Colon (tissue), 2 donors: ENCODE measurements around the gene ESRRG.
"Not testable (repeated sequence)": the region's sequence is repeated elsewhere in the genome, so short reads cannot be mapped to it uniquely, and the experiment has no call there.

Experiments
- FAIRE-seq: peaks from 2 replicates; lab custom pipeline; 2012; peaks lifted over from hg19 to GRCh38; lab: Jason Lieb, UNC
- donor health status: control.
- donor health status: control.

The ESRRG gene

DNA sequence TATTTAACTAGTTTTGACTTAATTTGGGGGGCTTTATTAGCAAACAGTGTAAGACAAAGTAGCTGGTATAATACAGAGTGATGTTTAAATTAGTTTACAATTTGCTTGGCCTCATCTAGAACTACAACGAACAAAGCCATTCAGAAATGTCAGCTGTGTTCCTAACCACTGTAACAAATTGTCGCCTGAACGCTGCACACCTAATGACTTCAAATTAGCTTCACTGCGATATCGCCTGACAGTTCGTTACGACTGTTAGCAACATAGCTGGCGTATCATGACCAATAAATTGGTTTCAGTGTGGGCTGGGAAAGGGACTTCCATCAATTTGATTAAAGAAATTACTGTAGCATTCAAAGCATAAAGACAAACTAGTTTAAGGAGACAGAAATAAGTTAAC lies 160.1 kb downstream of the ESRRG start:
- FAIRE-seq = no peak

DNA sequence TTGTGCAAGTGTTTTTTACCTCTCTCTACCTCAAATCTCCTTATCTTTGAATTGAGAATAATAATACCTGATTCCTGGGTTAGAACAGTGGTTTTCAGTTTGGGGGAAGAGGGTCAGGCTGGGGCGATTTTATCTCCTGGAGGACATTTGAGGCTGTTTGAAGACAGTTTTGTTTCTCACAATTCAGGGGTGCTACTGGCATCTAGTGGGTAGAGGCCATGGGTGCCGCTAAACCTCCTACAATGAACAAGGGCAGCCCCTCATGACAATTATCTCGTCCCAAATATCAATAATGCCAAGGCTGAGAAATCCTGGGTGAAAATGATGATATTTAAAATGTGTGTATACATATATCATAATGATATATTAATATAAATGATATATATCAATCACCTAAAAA lies 160.8 kb downstream of the ESRRG start:
- no peak for FAIRE-seq

DNA sequence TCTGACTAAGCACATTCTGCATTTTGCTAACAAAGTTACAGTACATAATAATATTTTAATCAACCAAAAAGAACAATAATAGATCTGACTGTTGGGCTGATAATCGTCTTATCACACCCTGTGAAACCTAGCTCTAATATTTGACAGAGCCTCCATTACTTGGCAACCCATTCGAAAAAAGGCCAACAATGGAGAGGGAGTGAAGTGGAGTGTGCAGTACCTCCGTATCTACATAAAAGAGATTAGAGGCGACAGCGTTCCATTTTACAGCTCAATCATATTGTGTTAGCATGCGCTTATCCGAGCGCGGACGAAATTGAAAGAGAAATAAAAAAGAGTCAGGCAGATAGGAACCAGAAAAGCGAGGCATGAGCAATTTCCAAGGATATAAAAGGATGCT lies 162.7 kb downstream of the ESRRG start:
- no peak for FAIRE-seq

DNA sequence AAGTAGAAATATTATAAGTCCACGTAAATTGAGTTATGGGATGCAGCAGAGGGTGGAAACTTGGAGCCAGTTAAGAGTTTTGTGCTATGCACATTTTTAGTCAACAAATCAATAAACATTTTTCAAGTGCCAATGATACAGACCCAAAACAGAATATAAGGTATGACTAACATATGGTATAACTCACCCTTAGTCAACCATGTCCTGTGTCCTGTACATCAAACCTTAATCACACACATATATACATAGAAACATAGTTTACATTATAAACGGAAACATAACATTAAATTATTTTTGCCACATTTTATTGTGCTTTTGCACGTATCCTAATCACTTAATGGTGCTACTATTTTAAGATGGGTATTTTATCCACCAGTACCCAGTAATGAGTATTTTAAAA lies 163.9 kb downstream of the ESRRG start:
- FAIRE-seq = no peak

DNA sequence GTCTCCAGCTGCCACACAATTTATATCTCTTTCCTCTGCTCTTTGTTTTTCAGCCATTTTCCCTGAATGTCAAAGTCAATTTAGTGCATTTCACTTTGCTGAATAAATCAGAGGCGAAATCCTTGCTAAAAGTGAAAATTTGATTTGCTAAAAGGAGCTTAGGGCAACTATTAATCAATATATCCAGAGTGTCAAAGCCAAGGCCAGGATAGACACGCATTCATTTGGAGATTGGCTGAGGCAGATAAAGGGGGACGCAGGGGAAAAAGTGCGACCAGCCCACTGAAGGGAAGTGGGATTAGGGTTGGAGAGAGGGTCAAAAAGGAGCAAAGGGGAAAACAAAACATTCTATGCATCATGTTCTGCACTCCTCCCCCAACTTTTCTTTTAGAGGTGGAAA lies 167.6 kb downstream of the ESRRG start:
- no peak for FAIRE-seq

- no peak for FAIRE-seq
These were observed 168.3 kb downstream of the ESRRG start for GRCh38 chr1:216554934-216555333.

GRCh38 chr1:216553766-216554165 lies 169.5 kb downstream of the ESRRG start:
- FAIRE-seq = no peak

GRCh38 chr1:216553040-216553439 lies 170.2 kb downstream of the ESRRG start:
- no peak for FAIRE-seq

GRCh38 chr1:216549796-216550195 lies 173.4 kb downstream of the ESRRG start:
- FAIRE-seq = no peak

DNA sequence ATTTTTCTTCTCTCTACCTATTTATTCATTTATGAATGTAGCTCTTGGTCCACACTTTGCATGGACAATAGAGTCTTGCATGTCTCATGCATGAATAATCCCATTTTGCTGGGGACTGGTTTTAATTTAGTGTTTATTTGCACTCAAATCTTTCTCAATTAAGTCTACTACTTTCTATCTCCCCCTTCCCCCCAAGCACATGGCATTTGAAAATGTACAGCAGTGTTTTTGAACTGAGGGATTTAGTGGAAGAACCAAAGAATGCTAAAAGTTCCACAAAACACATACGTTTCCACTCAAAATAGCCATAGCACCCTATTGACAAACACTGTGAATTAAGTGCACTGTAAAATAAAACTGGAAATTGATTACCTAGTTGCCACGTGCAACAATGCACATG lies 180.5 kb downstream of the ESRRG start:
- no peak for FAIRE-seq

GRCh38 chr1:216542263-216542662 lies 181.0 kb downstream of the ESRRG start:
- FAIRE-seq = no peak

DNA sequence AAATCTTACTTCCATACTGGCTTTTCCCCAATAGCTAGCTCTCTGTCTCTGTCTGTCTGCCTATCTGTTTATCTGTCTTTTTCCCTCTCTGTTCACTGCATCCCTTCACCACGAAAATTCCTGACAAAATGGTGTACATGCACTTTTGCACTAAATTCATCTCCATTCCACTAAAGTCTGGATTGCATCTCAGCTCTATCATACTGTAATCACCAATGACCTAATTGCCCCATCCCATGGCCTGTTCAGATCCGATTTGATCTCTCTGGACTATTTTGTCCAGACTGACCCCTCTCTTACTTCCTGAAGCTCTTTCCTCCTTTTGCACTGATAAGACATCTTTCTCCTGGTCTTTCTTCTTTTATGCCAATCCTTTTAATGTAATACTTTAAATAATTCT lies 187.5 kb downstream of the ESRRG start:
- no peak for FAIRE-seq

DNA sequence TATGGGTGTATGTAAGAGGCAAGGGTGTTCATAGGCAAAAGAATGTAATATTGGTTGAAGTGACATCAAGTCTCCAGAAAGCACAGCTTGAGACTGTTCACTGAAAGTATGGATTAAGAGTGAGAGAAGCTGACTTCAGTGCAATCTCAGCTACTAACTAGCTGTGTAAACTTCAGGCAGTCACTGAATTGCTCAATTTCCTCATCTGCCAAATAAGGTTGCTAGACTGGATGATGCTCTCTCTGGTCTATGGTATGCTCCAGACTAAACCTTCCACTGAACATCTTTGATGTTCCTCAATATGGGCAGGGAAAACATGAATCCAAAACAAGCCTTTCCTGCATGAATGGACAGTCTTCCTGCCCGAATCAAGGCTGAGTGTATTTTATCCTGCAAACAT lies 188.2 kb downstream of the ESRRG start:
- FAIRE-seq = no peak

DNA sequence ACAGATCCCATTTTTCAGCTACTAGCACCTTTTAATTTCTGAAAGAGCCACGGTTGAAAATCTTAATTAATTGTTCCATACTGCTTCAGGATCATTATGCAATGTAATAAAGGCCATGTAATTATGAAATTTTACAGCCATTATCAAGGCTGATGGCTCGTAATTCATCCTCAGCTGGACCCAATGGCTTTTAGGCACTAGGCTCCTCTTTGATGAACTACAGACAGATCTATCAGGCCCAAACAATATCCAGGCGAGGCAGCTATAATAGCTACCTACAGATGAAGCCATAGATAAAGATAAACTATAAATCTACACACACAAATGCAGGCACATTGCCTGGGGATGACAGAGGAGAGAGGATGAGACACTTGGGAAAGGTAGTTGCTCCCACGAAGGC lies 189.5 kb downstream of the ESRRG start:
- no peak for FAIRE-seq

- FAIRE-seq = no peak
These were observed 190.9 kb downstream of the ESRRG start for GRCh38 chr1:216532251-216532798.

- FAIRE-seq = no peak
These were observed 191.7 kb downstream of the ESRRG start for GRCh38 chr1:216531263-216532239.

DNA sequence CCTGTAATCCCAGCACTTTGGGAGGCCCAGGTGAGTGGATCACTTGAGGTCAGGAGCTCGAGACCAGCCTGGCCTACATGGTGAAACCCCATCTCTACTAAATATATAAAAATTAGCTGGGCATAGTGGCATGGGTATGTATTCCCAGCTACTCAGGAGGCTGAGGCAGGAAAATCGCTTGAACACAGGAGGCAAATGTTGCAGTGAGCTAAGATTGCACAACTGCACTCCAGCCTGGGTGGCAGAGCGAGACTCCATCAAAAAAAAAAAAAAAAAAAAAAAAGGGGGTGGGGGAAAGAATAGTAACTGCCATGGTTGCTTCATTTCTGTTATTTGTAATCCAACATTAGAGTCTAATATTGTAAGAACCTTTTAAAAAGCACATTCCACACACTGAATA lies 193.4 kb downstream of the ESRRG start:
- not testable (repeated sequence) for FAIRE-seq

- no peak for FAIRE-seq
These were observed 194.4 kb downstream of the ESRRG start for GRCh38 chr1:216528816-216529215.

GRCh38 chr1:216523449-216524190 lies 199.6 kb downstream of the ESRRG start:
- no peak for FAIRE-seq

DNA sequence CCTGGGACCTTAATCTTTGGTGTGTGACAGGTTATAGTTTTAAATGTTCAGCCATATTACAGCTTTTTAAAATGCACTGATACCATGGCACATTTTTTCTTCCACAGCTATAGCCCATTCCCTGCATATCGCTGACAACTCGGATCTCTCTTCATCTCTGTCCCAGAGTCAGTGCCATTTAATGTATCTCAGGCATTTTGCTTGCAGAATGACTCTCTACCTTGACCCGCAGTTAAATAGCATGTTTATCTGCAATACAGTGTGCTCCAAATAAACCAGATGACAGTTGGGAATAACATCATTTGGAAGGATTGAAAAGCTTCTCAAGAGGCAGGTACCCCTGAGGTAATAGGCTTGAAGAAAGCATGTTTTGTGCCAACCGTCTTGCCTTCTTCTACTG lies 200.2 kb downstream of the ESRRG start:
- no peak for FAIRE-seq

- no peak for FAIRE-seq
These were observed 201.8 kb downstream of the ESRRG start for GRCh38 chr1:216521477-216521876.

- FAIRE-seq = no peak
These were observed 204.2 kb downstream of the ESRRG start for GRCh38 chr1:216518844-216519627.
